A549 (cell line): ENCODE results near the gene TLE1. TPM values are rescaled to one million over a fixed set of nuclear protein-coding genes. Genes with fewer than 3 reads are reported as not detected.

Source experiments
- ATAC-seq, 2 experiments: fragments of 200-7000 bp in 1 of 2; fragments of >200 bp in 1 of 2; cut with Nextera tagmentation in 1 of 2; cut with Tn5 transposase in 1 of 2; 3 replicates each; pipeline versions ENCODE4 v1.8.0 to v1.9.1; 2018 to 2020; ENCODE audit warnings: mild to moderate bottlenecking in 1 of 2, moderate library complexity in 1 of 2
- CTCF ChIA-PET: fragments of 300-600 bp; sonication (Branson Sonifier 250); formaldehyde crosslinking; extraction: SDS; loops from one replicate; lab custom pipeline; 2021; ENCODE audit warnings: antibody characterized with exemption, inconsistent platforms; lab: Yijun Ruan, JAX
- POLR2A ChIA-PET: fragments of 350-600 bp; formaldehyde crosslinking; extraction: SDS; loops from one replicate; lab custom pipeline; 2021; ENCODE audit warnings: antibody characterized with exemption, inconsistent platforms; lab: Yijun Ruan, JAX
- DNase-seq, 2 experiments: peaks; one replicate each; pipeline versions ENCODE4 v3.0.0 to v3.0.0-alpha.2; 2011 to 2016; ENCODE audit warnings: low read depth in 1 of 2, low spot score in 1 of 2
- FAIRE-seq: peaks from 2 replicates; lab custom pipeline; 2011; peaks lifted over from hg19 to GRCh38; lab: Jason Lieb, UNC
- H3K27ac ChIP-seq, 2 experiments: fragments of >200 bp; sonication (Bioruptor Twin); formaldehyde crosslinking; 3 replicates each; pipeline ENCODE4 v1.5.1; 2016 to 2017
- H3K4me1 ChIP-seq: fragments of >200 bp; sonication (Bioruptor Twin); formaldehyde crosslinking; 3 replicates; pipeline ENCODE4 v1.6.1; 2016
- H3K4me2 ChIP-seq: fragments of >200 bp; sonication (Bioruptor Twin); formaldehyde crosslinking; 3 replicates; pipeline ENCODE4 v1.6.1; 2016
- H3K4me3 ChIP-seq: fragments of >200 bp; sonication (Bioruptor Twin); formaldehyde crosslinking; 3 replicates; pipeline ENCODE4 v1.5.1; 2016
- H3K9me3 ChIP-seq: fragments of >200 bp; sonication (Bioruptor Twin); formaldehyde crosslinking; 3 replicates; pipeline ENCODE4 v1.6.1; 2016
- BCL3 ChIP-seq: fragments of >200 bp; sonication (Bioruptor Twin); formaldehyde crosslinking; IDR thresholded peaks from 3 replicates; pipeline ENCODE4 v1.6.1; 2016
- BHLHE40 ChIP-seq: IDR thresholded peaks from 2 replicates; pipeline ENCODE4 v1.6.1; 2012; ENCODE audit warnings: low read depth, low read length, inconsistent platforms
- CBX2 ChIP-seq: fragments of 200-600 bp; sonication (generic); IDR thresholded peaks from 2 replicates; pipeline ENCODE4 v1.6.1; 2016; ENCODE audit warnings: low read depth, mild to moderate bottlenecking, borderline replicate concordance
- CEBPB ChIP-seq, 2 experiments: fragments of >200 bp in 1 of 2; sonication (Bioruptor Twin) in 1 of 2; formaldehyde crosslinking in 1 of 2; IDR thresholded peaks; 2 replicates each; pipeline ENCODE4 v1.6.1; 2012 to 2016
- E2F6 ChIP-seq: IDR thresholded peaks from 2 replicates; pipeline ENCODE4 v1.6.1; 2012; ENCODE audit warnings: low read depth, borderline replicate concordance
- EHF ChIP-seq: fragments of 250-450 bp; sonication (Bioruptor Pico); IDR thresholded peaks from 2 replicates; pipeline ENCODE4 v1.5.0; 2020; ENCODE audit warnings: mild to moderate bottlenecking
- EP300 ChIP-seq, 2 experiments: fragments of >200 bp; sonication (Bioruptor Twin); formaldehyde crosslinking; IDR thresholded peaks; 2 replicates in 1 of 2; 3 replicates in 1 of 2; pipeline ENCODE4 v1.6.1; 2016 to 2017
- ESRRA ChIP-seq: fragments of 150-350 bp; IDR thresholded peaks from 2 replicates; pipeline ENCODE4 v1.6.1; 2014; ENCODE audit warnings: mild to moderate bottlenecking, low read length, borderline replicate concordance
- FOSB ChIP-seq: fragments of 250-450 bp; sonication (Bioruptor Pico); IDR thresholded peaks from 2 replicates; pipeline ENCODE4 v1.5.0; 2020; ENCODE audit warnings: mild to moderate bottlenecking, moderate library complexity
- FOXS1 ChIP-seq: fragments of 250-450 bp; sonication (Bioruptor Pico); IDR thresholded peaks from 2 replicates; pipeline ENCODE4 v1.5.0; 2020; ENCODE audit warnings: mild to moderate bottlenecking, moderate library complexity
- HDAC2 ChIP-seq: fragments of 200-600 bp; sonication (generic); IDR thresholded peaks from 2 replicates; pipeline ENCODE4 v1.6.1; 2016
- HOXA7 ChIP-seq: fragments of 250-450 bp; sonication (Bioruptor Pico); IDR thresholded peaks from 2 replicates; pipeline ENCODE4 v1.5.0; 2020; ENCODE audit warnings: mild to moderate bottlenecking, moderate library complexity
- HOXB13 ChIP-seq: fragments of 250-450 bp; sonication (Bioruptor Pico); IDR thresholded peaks from 2 replicates; pipeline ENCODE4 v1.5.0; 2020; ENCODE audit warnings: low read depth, mild to moderate bottlenecking, moderate library complexity
- HOXB5 ChIP-seq: fragments of 250-450 bp; sonication (Bioruptor Pico); IDR thresholded peaks from 2 replicates; pipeline ENCODE4 v1.5.0; 2020; ENCODE audit warnings: mild to moderate bottlenecking, moderate library complexity
- JUN ChIP-seq, 2 experiments: fragments of >200 bp; sonication (Bioruptor Twin); formaldehyde crosslinking; IDR thresholded peaks; 2 replicates in 1 of 2; 3 replicates in 1 of 2; pipeline ENCODE4 v1.6.1; 2016 to 2017
- JUNB ChIP-seq: fragments of >200 bp; sonication (Bioruptor Twin); formaldehyde crosslinking; IDR thresholded peaks from 2 replicates; pipeline ENCODE4 v1.6.1; 2016
- KDM1A ChIP-seq: fragments of 200-600 bp; sonication (generic); IDR thresholded peaks from 2 replicates; pipeline ENCODE4 v1.6.1; 2016; ENCODE audit warnings: low read depth, mild to moderate bottlenecking
- MAFK ChIP-seq: fragments of 450-650 bp; IDR thresholded peaks from 2 replicates; pipeline ENCODE4 v1.6.1; 2014; ENCODE audit not compliant: partially characterized antibody
- MAX ChIP-seq: IDR thresholded peaks from 2 replicates; pipeline ENCODE4 v1.6.1; 2012
- NR3C1 ChIP-seq: fragments of >200 bp; sonication (Bioruptor Twin); formaldehyde crosslinking; IDR thresholded peaks from 3 replicates; pipeline ENCODE4 v1.6.1; 2017
- PBX3 ChIP-seq: IDR thresholded peaks from 2 replicates; pipeline ENCODE4 v1.6.1; 2012
- PHF8 ChIP-seq: fragments of 200-600 bp; sonication (generic); IDR thresholded peaks from 2 replicates; pipeline ENCODE4 v1.6.1; 2016; ENCODE audit warnings: low read depth, mild to moderate bottlenecking, antibody characterized with exemption, moderate library complexity, borderline replicate concordance
- POLR2AphosphoS2 ChIP-seq: conservative IDR thresholded peaks from 2 replicates; pipeline ENCODE4 v1.6.1; 2012; ENCODE audit warnings: low read length, improper control_type of control experiment, inconsistent platforms
- SMC3 ChIP-seq: fragments of >200 bp; sonication (Bioruptor Twin); formaldehyde crosslinking; IDR thresholded peaks from 3 replicates; pipeline ENCODE4 v1.6.1; 2018; ENCODE audit warnings: inconsistent platforms
- TP53 ChIP-seq: fragments of 250-450 bp; sonication (Bioruptor Pico); IDR thresholded peaks from 2 replicates; pipeline ENCODE4 v1.5.0; 2021; ENCODE audit warnings: mild to moderate bottlenecking, moderate library complexity
- ZC3H11A ChIP-seq: fragments of 450-650 bp; IDR thresholded peaks from 2 replicates; pipeline ENCODE4 v1.6.1; 2014; ENCODE audit warnings: antibody characterized with exemption, mild to moderate bottlenecking
- ZFP36 ChIP-seq: fragments of 450-650 bp; IDR thresholded peaks from 2 replicates; pipeline ENCODE4 v1.6.1; 2014; ENCODE audit warnings: borderline replicate concordance; ENCODE audit not compliant: partially characterized antibody
- ZNF302 ChIP-seq: fragments of 250-450 bp; sonication (Bioruptor Pico); IDR thresholded peaks from 2 replicates; pipeline ENCODE4 v1.9.0; 2021; ENCODE audit warnings: inconsistent platforms, mild to moderate bottlenecking, moderate library complexity
- ZSCAN20 ChIP-seq: fragments of 250-450 bp; sonication (Bioruptor Pico); IDR thresholded peaks from 2 replicates; pipeline ENCODE4 v1.8.0; 2022; ENCODE audit warnings: mild to moderate bottlenecking, moderate library complexity
- WGBS: methylation state at CpG from one replicate; pipeline ENCODE4 v1.1.6; 2017; ENCODE audit errors: missing lambda C conversion rate; 5-methylcytosine and 5-hydroxymethylcytosine counted together
- polyA plus RNA-seq, 4 experiments: library from polyadenylated mRNA; depleted of rRNA in 3 of 4; stranded (reverse); fragments of >200 nt; fragmentation: RNase III in 1 of 4; extraction: RNeasy Plus Mini Kit Qiagen cat#74134 plus additional on column Dnase treatment in 1 of 4; gene quantifications; 2 replicates in 3 of 4; 3 replicates in 1 of 4; pipeline ENCODE4 v1.2.3, GENCODE V29; 2011 to 2017

TLE1 gene
- polyA plus RNA-seq, 2 of the 4 experiments (the other 2 are of a cell fraction): 45.8 to 117 TPM

- TF ChIP-seq ZC3H11A: no peak
- TF ChIP-seq KDM1A: no peak
Measured at GRCh38 chr9:81565609-81566008, 123.7 kb downstream of the TLE1 start (continued).

GRCh38 chr9:81565144-81565543, 124.2 kb downstream of the TLE1 start:
- H3K27ac ChIP-seq: peak overlapping the region; percentile 32 to 83; a peak in 4 of 6 replicates
- no peak overlapping the region for H3K4me3 ChIP-seq
- H3K9me3 ChIP-seq: no peaks in the 10 kb centered on the region
- peaks cover 37% of the 10 kb centered on the region for H3K4me1 ChIP-seq
- peak overlapping the region; percentile 22; the same call in 2 of the 3 replicates for H3K4me2 ChIP-seq
- DNase-seq (no peak), ATAC-seq (no peak), FAIRE-seq (peak; percentile 28)
- ChIA-PET CTCF (interaction anchor here (0.6 kb wide), 1 partner anchor 18 kb away, joined by 3 read pairs; no protein-coding TSS in a partner anchor), POLR2A (no interaction called here)
- TF ChIP-seq BHLHE40 (no peak), ESRRA (no peak), POLR2AphosphoS2 (no peak), HOXB13 (no peak), KDM1A (no peak), FOXS1 (CRISPR knock-in tag) (no peak), CBX2 (no peak), BCL3 (no peak), HDAC2 (no peak), ZNF302 (no peak), CEBPB (IDR thresholded peaks at IDR 0.05) (no peak), MAX (no peak)
- 54% methylated on average over 4 of the region's 4 CpGs for WGBS

- 92% methylated on average over 5 of the region's 5 CpGs for WGBS
- ChIA-PET CTCF (interaction anchor here (0.6 kb wide), 1 partner anchor 19 kb away, joined by 3 read pairs; no protein-coding TSS in a partner anchor), POLR2A (no interaction called here)
- TF ChIP-seq CEBPB (IDR thresholded peaks at IDR 0.05): no peak
- no peak for TF ChIP-seq HOXA7 (CRISPR knock-in tag)
- no peak for TF ChIP-seq HDAC2
- TF ChIP-seq PBX3: no peak
- no peak for TF ChIP-seq HOXB5 (CRISPR knock-in tag)
- TF ChIP-seq EP300 (IDR thresholded peaks at IDR 0.05): no peak
- TF ChIP-seq SMC3: no peak
- no peak for TF ChIP-seq EHF (CRISPR knock-in tag)
- no peak for TF ChIP-seq FOSB
- no peak for TF ChIP-seq ESRRA
- Histone ChIP-seq H3K27ac (peak overlapping the region; percentile 32 to 83; a peak in 4 of 6 replicates), H3K4me2 (no peak overlapping the region), H3K4me3 (no peak overlapping the region), H3K9me3 (no peaks in the 10 kb centered on the region), H3K4me1 (peaks cover 42% of the 10 kb centered on the region)
- DNase-seq (no peak), FAIRE-seq (no peak), ATAC-seq (no peak)
Measured at GRCh38 chr9:81564632-81565031, 124.7 kb downstream of the TLE1 start.

GRCh38 chr9:81563739-81564138, 125.6 kb downstream of the TLE1 start:
- peaks cover 51% of the 10 kb centered on the region for H3K4me1 ChIP-seq
- FAIRE-seq (no peak), DNase-seq (no peak), ATAC-seq (no peak)
- WGBS: 88% methylated on average over 2 of the region's 2 CpGs
- H3K27ac ChIP-seq: peak overlapping the region; percentile 56 to 83; a peak in 5 of 6 replicates
- no peak overlapping the region for H3K4me2 ChIP-seq
- TF ChIP-seq MAFK (no peak), JUN (IDR thresholded peaks at IDR 0.05) (no peak), CBX2 (no peak), TP53 (CRISPR knock-in tag) (no peak), ZSCAN20 (CRISPR knock-in tag) (no peak), HOXB13 (no peak), ZC3H11A (no peak), NR3C1 (no peak), ESRRA (no peak), JUNB (no peak), E2F6 (no peak), PHF8 (no peak), POLR2AphosphoS2 (no peak), ZFP36 (no peak), BHLHE40 (no peak)
- H3K9me3 ChIP-seq: no peaks in the 10 kb centered on the region
- H3K4me3 ChIP-seq: no peak overlapping the region
- CTCF ChIA-PET: interaction anchor here (1.3 kb wide), 2 partner anchors 14 to 251 kb away, joined by 3 read pairs; no protein-coding TSS in a partner anchor
- POLR2A ChIA-PET: no interaction called here
